Ramos (cell line): Measurements from ENCODE around the gene C1orf52.

Experiments used
- in situ Hi-C: fragments of 300-500 bp; cut with MboI; formaldehyde crosslinking; loops from one replicate; pipeline ENCODE4 v1.14.3; 2022; ENCODE audit warnings: low sequenced_read_pairs; ENCODE audit not compliant: unreplicated experiment

C1orf52 gene

GRCh38 chr1:85243372-85243771, 16.1 kb downstream of the C1orf52 start:
- in situ Hi-C loops: no loop called here

- in situ Hi-C loops: no loop called here
Measured at GRCh38 chr1:85240643-85241042, 18.8 kb downstream of the C1orf52 start.

GRCh38 chr1:85240174-85240601, 19.3 kb downstream of the C1orf52 start:
- in situ Hi-C loops: no loop called here

- in situ Hi-C loops: no loop called here
Measured at GRCh38 chr1:85237613-85238012, 21.8 kb downstream of the C1orf52 start.

GRCh38 chr1:85230305-85230977, 29.0 kb downstream of the C1orf52 start:
- in situ Hi-C loops: no loop called here

GRCh38 chr1:85229574-85230097, 29.8 kb downstream of the C1orf52 start:
- in situ Hi-C loops: no loop called here

GRCh38 chr1:85228972-85229371, 30.5 kb downstream of the C1orf52 start:
- in situ Hi-C loops: no loop called here

GRCh38 chr1:85225624-85226380, 33.7 kb downstream of the C1orf52 start:
- in situ Hi-C loops: no loop called here

- in situ Hi-C loops: no loop called here
Measured at GRCh38 chr1:85224734-85225623, 34.5 kb downstream of the C1orf52 start.

GRCh38 chr1:85224295-85224694, 35.2 kb downstream of the C1orf52 start:
- in situ Hi-C loops: no loop called here

- in situ Hi-C loops: no loop called here
Measured at GRCh38 chr1:85223334-85223733, 36.1 kb downstream of the C1orf52 start.

- in situ Hi-C loops: no loop called here
Measured at GRCh38 chr1:85220756-85221201, 38.7 kb downstream of the C1orf52 start.

- in situ Hi-C loops: no loop called here
Measured at GRCh38 chr1:85219853-85220610, 39.4 kb downstream of the C1orf52 start.

GRCh38 chr1:85216697-85217096, 42.8 kb downstream of the C1orf52 start:
- in situ Hi-C loops: no loop called here

GRCh38 chr1:85214654-85215053, 44.8 kb downstream of the C1orf52 start:
- in situ Hi-C loops: no loop called here

GRCh38 chr1:85208488-85208887, 51.0 kb downstream of the C1orf52 start:
- in situ Hi-C loops: no loop called here

- in situ Hi-C loops: no loop called here
Measured at GRCh38 chr1:85203573-85204171, 55.8 kb downstream of the C1orf52 start.

- in situ Hi-C loops: no loop called here
Measured at GRCh38 chr1:85202864-85203255, 56.6 kb downstream of the C1orf52 start.

GRCh38 chr1:85202092-85202863, 57.2 kb downstream of the C1orf52 start:
- in situ Hi-C loops: no loop called here
